ENCODE data around the gene SLC36A1.

DNA sequence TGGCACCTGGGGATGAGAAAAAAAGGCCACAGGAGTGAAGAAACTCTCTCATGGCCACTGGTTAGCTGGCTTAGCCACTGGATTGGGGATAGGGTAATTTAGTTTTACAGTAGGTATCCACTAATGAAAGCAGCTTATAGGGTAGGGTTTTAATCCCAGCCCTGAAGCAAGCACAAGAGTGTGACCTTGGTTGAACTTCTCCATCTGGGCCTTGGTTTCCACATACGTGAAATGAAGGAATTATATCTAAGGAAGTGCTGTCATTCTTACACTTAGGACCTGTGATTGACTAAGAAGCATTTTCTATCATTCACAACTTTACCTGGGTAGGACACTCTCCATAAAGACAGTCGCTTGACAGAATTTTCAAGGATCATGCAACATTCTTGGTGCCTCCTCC, 94.2 kb downstream of the SLC36A1 start:
- no peak for TF ChIP-seq EZH2 (IDR thresholded peaks at IDR 0.05; ENCODE audit: low read length)
- TF ChIP-seq, protein P1, sequence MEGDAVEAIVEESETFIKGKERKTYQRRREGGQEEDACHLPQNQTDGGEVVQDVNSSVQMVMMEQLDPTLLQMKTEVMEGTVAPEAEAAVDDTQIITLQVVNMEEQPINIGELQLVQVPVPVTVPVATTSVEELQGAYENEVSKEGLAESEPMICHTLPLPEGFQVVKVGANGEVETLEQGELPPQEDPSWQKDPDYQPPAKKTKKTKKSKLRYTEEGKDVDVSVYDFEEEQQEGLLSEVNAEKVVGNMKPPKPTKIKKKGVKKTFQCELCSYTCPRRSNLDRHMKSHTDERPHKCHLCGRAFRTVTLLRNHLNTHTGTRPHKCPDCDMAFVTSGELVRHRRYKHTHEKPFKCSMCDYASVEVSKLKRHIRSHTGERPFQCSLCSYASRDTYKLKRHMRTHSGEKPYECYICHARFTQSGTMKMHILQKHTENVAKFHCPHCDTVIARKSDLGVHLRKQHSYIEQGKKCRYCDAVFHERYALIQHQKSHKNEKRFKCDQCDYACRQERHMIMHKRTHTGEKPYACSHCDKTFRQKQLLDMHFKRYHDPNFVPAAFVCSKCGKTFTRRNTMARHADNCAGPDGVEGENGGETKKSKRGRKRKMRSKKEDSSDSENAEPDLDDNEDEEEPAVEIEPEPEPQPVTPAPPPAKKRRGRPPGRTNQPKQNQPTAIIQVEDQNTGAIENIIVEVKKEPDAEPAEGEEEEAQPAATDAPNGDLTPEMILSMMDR (optimal IDR thresholded peaks at IDR 0.05 in 1 of 3, IDR thresholded peaks at IDR 0.05 in 1 of 3, conservative IDR thresholded peaks at IDR 0.05 in 1 of 3; ENCODE audit: extremely low read depth in 1 of 3, insufficient read depth in 2 of 3, low read length in 3 of 3), result no peak
